Measurements from ENCODE around the gene HSD11B1. TPM values are rescaled to one million over a fixed set of nuclear protein-coding genes. Genes with fewer than 3 reads are reported as not detected.
A peak's percentile ranks its signal among the peaks of the same experiment; 100 is the strongest.

The HSD11B1 gene
- polyA plus RNA-seq, 3 donors, result not detected

DNA sequence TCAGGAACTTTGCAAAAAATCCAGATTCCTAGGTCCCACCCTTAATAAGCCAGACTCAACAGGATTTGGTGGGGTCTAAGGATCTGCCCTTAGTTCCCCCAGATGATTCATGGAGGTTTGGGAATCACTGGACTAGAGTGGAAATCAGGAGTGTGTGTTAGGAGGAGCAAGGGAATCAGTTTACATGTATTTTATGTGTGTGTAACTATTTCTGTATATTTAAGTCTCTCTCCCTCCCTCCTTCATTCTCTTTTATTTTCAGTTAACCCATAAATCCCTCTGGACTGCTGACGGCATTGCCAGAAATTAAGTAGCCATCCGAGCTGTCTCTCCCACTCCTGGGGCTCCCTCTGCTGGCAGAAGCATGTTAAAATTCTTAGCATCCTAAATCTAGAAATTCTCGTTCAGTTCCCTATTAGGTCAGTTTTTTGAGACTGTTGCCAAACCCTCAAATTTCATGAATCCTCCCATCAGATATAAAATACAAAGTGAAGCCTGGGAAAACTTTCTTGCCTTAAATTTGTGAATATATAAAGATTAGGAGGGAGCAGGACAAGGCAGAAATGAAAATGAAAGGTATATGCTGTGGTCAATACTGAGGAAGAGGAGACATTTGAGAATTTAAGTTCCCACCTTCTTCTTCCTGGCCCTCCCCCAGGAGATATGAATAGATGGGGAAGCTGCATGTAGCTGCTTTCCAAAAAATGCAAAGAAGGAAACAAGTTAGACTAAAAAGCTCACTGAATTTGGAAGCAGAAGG is 11.7 kb upstream of the HSD11B1 start:
- Histone ChIP-seq H3K4me3 (replicated peaks in 1 of 3; ENCODE audit: low read depth in 2 of 3, low read length in 3 of 3) (no peak overlapping the region), H3K79me2 (ENCODE audit: insufficient read depth, low read length) (no peaks in the 10 kb centered on the region), H3K27ac (ENCODE audit: low read depth in 1 of 2, low read length in 2 of 2) (no peak overlapping the region), H3K4me1 (ENCODE audit: control insufficient read depth in 1 of 2, insufficient read depth in 2 of 2, low read length in 2 of 2) (peaks cover 4 to 7% of the 10 kb centered on the region in 2 donors), H3K36me3 (replicated peaks in 1 of 2; ENCODE audit: control insufficient read depth in 1 of 2, insufficient read depth in 2 of 2, low read length in 2 of 2) (no peaks in the 10 kb centered on the region), H3K9me3 (replicated peaks in 1 of 2; ENCODE audit: control insufficient read depth in 1 of 2, insufficient read depth in 1 of 2, low read length in 2 of 2) (no peaks in the 10 kb centered on the region), H3K27me3 (ENCODE audit: control insufficient read depth in 2 of 2, insufficient read depth in 2 of 2, low read length in 2 of 2) (peaks cover 4 to 5% of the 10 kb centered on the region in 2 donors), H2AFZ (ENCODE audit: insufficient read depth, low read depth, low read length, poor library complexity, severe bottlenecking) (no peak overlapping the region), H3K9ac (ENCODE audit: insufficient read depth, low read length, poor library complexity, severe bottlenecking) (no peak overlapping the region), H4K20me1 (ENCODE audit: insufficient read depth, low read length) (no peaks in the 10 kb centered on the region), H3K4me2 (replicated peaks; ENCODE audit: extremely low read depth, low read length, poor library complexity, severe bottlenecking) (no peak overlapping the region)
- Mint-ChIP-seq H3K4me3 (peak overlapping the region in 1 of 2 donors; percentile 56), H3K9me3 (no peaks in the 10 kb centered on the region), H3K27ac (peak overlapping the region in 2 of 7 donors; percentile 58 to 85), H3K36me3 (no peaks in the 10 kb centered on the region), H3K27me3 (ENCODE audit: low read depth in 3 of 3) (peaks cover 9 to 26% (median 19%) of the 10 kb centered on the region in 3 donors), H3K4me1 (peaks cover 8% of the 10 kb centered on the region)
- intact Hi-C loops (cut with micrococcal nuclease), result loop anchor here (2.0 to 10.0 kb wide), 6 partner anchors 46 to 116 kb away; no protein-coding TSS in a partner anchor
- peak; percentile 75 to 81 (median 79) for DNase-seq
- TF ChIP-seq, protein P1, sequence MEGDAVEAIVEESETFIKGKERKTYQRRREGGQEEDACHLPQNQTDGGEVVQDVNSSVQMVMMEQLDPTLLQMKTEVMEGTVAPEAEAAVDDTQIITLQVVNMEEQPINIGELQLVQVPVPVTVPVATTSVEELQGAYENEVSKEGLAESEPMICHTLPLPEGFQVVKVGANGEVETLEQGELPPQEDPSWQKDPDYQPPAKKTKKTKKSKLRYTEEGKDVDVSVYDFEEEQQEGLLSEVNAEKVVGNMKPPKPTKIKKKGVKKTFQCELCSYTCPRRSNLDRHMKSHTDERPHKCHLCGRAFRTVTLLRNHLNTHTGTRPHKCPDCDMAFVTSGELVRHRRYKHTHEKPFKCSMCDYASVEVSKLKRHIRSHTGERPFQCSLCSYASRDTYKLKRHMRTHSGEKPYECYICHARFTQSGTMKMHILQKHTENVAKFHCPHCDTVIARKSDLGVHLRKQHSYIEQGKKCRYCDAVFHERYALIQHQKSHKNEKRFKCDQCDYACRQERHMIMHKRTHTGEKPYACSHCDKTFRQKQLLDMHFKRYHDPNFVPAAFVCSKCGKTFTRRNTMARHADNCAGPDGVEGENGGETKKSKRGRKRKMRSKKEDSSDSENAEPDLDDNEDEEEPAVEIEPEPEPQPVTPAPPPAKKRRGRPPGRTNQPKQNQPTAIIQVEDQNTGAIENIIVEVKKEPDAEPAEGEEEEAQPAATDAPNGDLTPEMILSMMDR (IDR thresholded peaks at IDR 0.05), result peak; percentile 93
- 0% methylated on average over 2 of the region's 3 CpGs for WGBS (ENCODE audit: insufficient coverage)

DNA sequence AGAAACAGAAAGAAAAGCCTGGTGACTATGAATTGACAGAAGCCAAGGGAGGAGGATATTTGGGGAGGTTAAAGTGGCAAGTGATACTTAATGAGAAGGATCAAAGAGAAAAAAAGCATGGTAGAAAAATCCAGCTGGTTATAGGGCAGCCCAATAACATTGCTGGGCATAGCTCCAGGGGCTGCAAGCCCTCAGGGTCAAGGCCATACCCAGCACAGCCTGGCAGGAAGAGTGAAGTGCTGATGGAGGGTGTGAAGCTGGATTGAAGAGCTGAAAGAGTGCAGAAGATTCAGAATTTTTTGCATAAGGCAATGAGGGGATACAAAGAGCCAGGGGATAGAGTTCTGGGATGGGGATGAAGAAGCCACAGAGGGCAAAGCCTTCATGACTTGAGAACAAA is 8.0 kb upstream of the HSD11B1 start:
- Histone ChIP-seq H3K36me3 (replicated peaks in 1 of 2; ENCODE audit: control insufficient read depth in 1 of 2, insufficient read depth in 2 of 2, low read length in 2 of 2) (no peaks in the 10 kb centered on the region), H3K79me2 (ENCODE audit: insufficient read depth, low read length) (no peaks in the 10 kb centered on the region), H3K9ac (ENCODE audit: insufficient read depth, low read length, poor library complexity, severe bottlenecking) (no peak overlapping the region), H3K4me3 (replicated peaks in 1 of 3; ENCODE audit: low read depth in 2 of 3, low read length in 3 of 3) (no peak overlapping the region), H3K4me2 (replicated peaks; ENCODE audit: extremely low read depth, low read length, poor library complexity, severe bottlenecking) (no peak overlapping the region), H3K9me3 (replicated peaks in 1 of 2; ENCODE audit: control insufficient read depth in 1 of 2, insufficient read depth in 1 of 2, low read length in 2 of 2) (no peaks in the 10 kb centered on the region), H3K4me1 (ENCODE audit: control insufficient read depth in 1 of 2, insufficient read depth in 2 of 2, low read length in 2 of 2) (peaks cover 4 to 7% of the 10 kb centered on the region in 2 donors), H2AFZ (ENCODE audit: insufficient read depth, low read depth, low read length, poor library complexity, severe bottlenecking) (no peak overlapping the region), H3K27ac (ENCODE audit: low read depth in 1 of 2, low read length in 2 of 2) (no peak overlapping the region), H4K20me1 (ENCODE audit: insufficient read depth, low read length) (no peaks in the 10 kb centered on the region), H3K27me3 (ENCODE audit: control insufficient read depth in 2 of 2, insufficient read depth in 2 of 2, low read length in 2 of 2) (peaks cover 0 to 5% of the 10 kb centered on the region in 2 donors)
- Mint-ChIP-seq H3K4me1 (peaks cover 8% of the 10 kb centered on the region), H3K4me3 (no peak overlapping the region), H3K27me3 (ENCODE audit: low read depth in 3 of 3) (peaks cover 2 to 10% (median 7%) of the 10 kb centered on the region in 3 donors), H3K27ac (no peak overlapping the region), H3K9me3 (peaks cover 0 to 7% (median 4%) of the 10 kb centered on the region in 7 donors), H3K36me3 (peaks cover 2 to 3% of the 10 kb centered on the region in 2 donors)
- TF ChIP-seq, protein P1 (IDR thresholded peaks at IDR 0.05), result no peak
- intact Hi-C loops (cut with micrococcal nuclease), result loop anchor here in 1 of 2 donors (10.0 kb wide), 2 partner anchors 48 to 92 kb away; no protein-coding TSS in a partner anchor
- DNase-seq, result no peak

Data from CD14-positive monocyte (primary cell).